Activated CD8-positive, alpha-beta memory T cell treated with anti-CD3 and anti-CD28 coated beads for 48 hours (primary cell): Measurements from ENCODE around the gene RAB3IL1.

Experiments
- DNase-seq, 3 experiments: peaks; one replicate each; pipeline ENCODE4 v3.0.0-alpha.2; 2020; ENCODE audit warnings: low read depth in 2 of 3, low spot score in 2 of 3

Gene RAB3IL1

GRCh38 chr11:61869429-61869707 lies 48.0 kb downstream of the RAB3IL1 start:
- no peak for DNase-seq

- DNase-seq: no peak
Measured at GRCh38 chr11:61868571-61869428, 48.6 kb downstream of the RAB3IL1 start.

- no peak for DNase-seq
Measured at GRCh38 chr11:61866958-61867343, 50.4 kb downstream of the RAB3IL1 start.

GRCh38 chr11:61866231-61866957 lies 51.0 kb downstream of the RAB3IL1 start:
- DNase-seq: no peak

DNA sequence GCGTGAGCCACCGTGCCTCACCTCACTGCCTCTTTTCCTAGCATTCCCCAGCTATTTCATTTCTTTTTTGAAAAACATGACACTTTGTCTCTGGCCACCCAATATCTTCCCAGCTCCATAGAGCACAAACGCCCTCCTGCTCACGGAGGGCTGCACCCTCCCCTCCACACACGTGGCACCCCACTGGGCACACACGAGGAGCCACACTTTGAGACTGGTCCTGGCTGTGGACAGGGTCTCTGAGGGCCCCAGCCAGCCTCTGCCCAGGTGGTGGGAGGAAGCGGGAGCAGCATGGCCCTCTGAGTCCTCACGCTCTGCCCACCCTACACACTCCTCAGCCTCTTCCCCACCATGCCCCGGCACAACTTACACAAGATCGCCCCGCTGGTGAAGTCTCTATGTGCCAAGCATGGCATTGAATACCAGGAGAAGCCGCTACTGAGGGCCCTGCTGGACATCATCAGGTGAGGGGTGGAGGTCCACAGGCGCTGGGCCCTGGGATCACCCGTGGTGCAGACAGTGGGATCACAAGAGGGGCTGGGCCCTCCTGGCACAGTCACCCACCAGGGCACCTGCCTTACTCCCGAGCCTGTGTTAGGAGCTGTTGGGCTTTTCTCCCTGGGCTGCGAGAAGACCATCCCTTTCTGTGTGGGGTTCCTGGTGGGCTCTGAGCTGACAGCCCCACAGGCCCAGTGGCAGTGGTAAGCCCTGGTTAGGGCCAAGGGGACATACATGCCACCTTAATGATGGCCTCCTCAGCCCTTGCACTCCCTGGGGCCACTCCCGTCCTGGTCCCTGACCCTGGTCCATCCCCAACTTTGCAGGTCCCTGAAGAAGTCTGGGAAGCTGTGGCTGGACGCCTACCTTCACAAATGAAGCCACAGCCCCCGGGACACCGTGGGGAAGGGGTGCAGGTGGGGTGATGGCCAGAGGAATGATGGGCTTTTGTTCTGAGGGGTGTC lies 52.3 kb downstream of the RAB3IL1 start:
- DNase-seq: no peak

DNA sequence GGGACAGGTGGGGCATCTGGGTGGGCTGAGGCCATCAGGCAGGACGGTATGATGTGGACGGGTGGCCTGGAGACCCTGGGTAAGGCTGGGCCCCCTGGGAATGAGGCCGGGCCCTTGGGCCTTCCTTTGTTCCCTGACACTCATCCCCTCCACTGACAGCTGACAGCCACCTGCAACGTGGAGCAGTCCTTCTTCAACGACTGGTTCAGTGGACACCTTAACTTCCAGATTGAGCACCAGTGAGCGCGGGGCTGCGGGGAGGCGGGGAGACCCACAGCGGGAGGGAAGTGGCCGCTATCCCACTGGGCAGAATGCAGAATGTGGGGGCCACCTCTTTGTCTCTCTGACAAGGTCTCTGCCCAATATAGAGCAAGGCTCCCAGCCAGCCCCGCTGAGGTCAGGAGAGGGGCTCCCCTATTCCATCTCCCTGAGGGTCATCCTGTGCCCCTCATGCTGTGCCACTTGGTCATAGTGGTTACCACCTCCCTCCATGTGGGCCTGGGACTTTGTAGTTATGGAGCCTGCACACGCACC lies 53.8 kb downstream of the RAB3IL1 start:
- no peak for DNase-seq

DNA sequence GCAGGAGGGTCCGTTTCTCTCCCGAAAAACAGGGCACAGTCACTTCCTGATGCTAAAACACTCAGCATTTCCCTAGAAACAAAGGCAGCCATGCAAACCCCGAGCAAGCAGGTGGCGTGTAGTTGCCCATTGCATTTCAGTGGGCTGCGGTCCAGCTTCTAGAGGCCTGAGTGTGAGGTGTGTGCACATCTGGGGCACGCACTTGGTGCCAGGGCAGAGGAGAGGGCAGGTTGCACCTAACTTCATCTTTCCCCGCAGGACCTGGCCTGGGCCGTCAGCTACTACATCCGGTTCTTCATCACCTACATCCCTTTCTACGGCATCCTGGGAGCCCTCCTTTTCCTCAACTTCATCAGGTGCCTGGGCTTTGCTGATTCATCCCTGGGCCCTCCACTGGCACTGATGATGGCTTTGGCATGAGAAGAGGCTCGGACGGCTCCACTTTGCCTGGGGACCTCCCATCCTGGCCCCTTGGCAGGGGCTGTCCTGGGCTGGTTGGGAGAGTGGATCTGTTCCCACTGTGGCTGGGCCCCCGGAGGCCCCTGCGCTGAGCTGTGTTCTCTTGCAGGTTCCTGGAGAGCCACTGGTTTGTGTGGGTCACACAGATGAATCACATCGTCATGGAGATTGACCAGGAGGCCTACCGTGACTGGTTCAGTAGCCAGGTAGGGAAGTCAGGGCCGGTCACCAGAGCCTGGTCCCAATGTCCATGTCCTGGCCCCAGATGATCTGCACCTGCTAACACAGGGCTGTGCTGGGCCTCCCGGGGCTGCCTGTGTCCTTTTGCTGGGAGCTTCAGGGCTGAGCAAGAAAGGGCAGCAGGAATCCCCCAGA lies 54.4 kb downstream of the RAB3IL1 start:
- DNase-seq: no peak

- no peak for DNase-seq
Measured at GRCh38 chr11:61861634-61862033, 55.7 kb downstream of the RAB3IL1 start.

DNA sequence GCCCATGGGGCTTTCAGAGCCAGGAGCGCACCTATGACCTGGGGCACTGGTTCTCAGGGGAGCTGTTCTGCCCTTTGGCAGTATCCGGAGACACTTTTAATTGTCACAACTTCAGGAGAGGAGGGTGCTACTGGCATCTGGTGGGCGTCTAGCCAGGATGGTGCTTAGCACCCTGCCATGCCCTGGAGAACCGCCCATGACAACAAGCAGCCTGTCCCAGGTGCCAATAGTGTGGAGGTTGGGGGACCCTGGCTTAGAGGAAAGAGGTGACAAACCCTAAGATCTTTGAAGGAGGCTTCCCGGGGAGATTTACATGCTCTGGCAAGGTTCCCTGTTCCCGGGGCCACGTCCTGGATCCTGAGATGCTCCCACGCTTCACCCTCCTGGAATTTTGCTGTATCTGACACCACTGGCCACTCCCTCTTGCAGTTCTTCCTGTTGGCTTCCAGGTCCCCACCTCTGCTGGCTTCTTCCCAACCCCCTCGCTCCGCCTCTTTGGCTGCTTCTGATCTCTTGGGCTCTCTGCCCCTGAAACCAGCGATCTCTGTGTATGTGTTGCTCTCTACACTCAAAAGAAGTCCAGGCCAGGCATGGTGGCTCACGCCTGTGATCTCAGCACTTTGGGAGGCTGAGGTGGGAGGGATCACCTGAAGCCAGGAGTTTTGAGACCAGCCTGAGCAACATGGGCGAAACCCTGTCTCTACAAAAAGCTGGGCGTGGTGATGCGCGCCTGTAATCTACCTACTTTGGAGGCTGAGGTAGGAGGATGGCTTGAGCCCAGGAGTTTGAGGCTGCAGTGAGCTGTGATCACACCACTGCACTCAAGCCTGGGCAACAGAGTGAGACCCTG lies 57.1 kb downstream of the RAB3IL1 start:
- no peak for DNase-seq

DNA sequence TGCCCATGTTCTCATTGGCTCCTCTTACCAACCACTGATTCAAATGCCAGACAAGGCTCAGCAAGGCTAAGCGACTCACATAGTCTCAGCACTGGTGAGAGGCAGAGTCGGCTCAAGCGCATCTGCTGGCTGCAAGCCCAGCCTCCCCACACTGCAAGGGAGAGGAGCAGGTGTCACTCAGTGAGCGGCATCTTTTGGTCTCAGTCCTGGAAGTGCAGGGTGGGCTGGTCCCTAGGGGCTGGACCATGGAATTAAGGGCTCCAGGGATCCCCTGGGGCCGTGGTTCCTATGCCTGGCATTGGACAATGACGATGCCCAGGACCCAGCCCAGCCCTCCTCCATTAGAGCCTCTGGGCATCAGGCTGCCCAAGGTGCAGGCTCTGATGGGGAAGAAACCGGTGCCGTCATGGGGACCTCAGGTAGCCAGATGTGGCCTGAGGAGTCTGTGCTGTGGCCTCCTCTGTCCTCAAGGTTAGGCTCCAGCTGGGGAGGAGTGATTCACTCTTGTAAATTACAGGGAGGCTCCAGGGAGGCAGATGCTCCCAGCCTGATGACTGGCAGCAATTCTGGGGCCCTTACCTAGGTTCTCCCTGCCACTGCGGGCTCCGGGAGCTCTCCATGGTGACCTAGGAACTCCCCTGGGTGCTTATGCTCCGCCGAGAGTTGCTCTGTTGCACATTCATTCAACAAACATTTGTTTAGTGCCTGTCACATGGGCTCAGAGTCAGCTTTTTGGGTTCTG lies 61.3 kb downstream of the RAB3IL1 start:
- DNase-seq: no peak

GRCh38 chr11:61854966-61855714 lies 62.2 kb downstream of the RAB3IL1 start:
- no peak for DNase-seq

GRCh38 chr11:61854206-61854895 lies 63.0 kb downstream of the RAB3IL1 start:
- DNase-seq: no peak

DNA sequence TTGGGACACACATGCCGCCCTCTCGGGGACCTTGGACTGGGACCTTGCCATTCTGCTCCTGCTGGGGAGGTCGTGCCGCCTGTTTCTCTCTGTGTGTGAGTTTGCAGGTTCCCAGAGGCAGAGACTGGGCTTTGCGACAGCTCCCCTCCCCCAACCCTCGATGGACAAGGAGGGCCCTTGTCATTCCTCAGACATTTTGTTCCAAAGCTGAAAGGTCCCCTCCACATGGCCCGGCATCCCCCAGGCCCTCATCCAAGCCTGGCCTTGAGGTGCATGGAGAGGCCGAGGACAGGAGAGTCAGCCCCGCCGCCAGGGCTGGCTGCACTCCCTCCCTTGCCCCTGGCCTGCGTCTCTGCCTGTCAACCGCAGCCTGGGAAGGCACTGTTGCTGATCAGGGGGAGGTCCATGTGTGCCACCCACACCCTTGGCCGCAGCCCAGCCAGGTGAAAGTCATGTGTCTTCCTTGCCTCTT lies 63.6 kb downstream of the RAB3IL1 start:
- DNase-seq: no peak

GRCh38 chr11:61851900-61852295 lies 65.5 kb downstream of the RAB3IL1 start:
- DNase-seq: no peak

DNA sequence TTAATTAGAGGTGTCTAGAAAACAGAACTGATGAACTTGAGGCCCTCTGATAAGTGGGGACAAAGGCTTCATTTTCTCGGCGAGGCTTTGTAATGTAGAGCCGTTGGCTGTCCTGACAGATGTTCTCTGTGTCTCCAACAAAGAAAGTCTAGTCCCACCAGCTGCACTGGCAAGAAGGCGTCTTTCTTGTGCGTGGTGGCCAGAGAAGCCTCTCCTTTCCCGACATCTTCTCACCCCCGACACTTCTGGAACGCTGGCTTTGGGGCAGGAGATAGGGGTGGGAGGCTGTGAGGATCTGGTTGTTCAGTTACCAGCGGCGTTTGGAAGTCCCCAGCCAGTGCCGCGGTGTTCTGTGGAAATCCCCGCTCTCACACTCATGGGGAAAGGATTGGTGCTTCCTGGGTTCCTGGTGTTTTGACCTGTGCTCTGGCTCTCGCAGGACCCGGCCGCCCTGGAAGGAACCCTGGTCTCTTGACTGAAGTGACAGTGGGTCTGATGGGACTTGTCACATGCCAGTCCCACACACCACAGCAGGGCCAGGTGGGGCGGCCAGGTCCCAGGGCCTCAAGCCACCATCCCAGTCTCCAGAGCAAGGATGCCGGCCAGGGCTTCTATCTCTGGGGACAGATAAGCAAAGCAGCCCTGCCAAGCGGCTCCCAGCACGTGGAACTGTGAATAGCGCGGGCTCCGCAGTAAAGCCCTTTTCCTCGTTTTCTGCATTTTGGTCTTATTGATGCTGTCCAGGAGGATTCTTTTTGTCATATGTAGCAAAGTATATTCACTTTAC lies 66.1 kb downstream of the RAB3IL1 start:
- DNase-seq: no peak

DNA sequence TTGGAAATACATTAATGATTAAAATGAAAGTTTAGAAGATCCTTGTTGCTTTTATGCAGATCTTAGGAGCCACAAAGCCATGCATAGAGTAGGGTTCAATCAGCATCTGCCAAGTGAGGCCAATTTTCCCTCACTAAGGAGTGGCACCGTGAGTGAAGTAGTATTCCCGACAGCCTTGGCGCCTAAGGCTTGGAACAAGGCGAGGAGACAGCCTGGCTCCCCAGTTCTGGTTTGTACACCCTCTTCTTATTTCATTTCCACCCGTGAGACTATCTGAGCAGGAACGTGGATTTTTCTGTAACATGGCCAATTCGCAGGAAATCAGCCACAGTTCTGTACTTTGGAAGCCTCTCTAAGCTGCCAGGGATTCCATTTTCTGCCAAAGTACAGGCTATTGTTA lies 66.7 kb downstream of the RAB3IL1 start:
- DNase-seq: no peak

DNA sequence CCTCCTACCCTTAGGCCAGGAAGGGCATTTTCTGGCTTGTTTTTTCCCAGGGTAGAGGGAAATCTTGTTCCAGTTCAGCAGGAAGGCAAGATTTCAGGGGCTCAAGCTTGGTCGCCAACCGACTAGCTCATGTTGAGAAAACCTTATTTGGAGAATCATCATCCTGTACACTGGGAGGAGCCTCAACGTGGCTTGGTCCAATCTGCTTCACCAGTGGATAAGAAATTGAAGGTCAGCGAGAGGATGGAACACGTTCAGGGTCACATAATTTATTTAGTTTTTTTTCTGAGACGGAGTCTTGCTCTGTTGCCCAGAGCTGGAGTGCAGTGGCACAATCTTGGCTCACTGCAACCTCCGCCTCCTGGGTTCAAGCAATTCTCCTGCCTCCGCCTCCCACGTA lies 68.7 kb downstream of the RAB3IL1 start:
- DNase-seq: no peak
